Endothelial cell of hepatic sinusoid (primary cell): ENCODE results near the gene PCBP4.

Experiments
- in situ Hi-C: cut with HindIII; loops from 2 replicates; pipeline ENCODE4 v1.10.0; 2017; ENCODE audit warnings: low sequenced_read_pairs

Gene PCBP4

DNA sequence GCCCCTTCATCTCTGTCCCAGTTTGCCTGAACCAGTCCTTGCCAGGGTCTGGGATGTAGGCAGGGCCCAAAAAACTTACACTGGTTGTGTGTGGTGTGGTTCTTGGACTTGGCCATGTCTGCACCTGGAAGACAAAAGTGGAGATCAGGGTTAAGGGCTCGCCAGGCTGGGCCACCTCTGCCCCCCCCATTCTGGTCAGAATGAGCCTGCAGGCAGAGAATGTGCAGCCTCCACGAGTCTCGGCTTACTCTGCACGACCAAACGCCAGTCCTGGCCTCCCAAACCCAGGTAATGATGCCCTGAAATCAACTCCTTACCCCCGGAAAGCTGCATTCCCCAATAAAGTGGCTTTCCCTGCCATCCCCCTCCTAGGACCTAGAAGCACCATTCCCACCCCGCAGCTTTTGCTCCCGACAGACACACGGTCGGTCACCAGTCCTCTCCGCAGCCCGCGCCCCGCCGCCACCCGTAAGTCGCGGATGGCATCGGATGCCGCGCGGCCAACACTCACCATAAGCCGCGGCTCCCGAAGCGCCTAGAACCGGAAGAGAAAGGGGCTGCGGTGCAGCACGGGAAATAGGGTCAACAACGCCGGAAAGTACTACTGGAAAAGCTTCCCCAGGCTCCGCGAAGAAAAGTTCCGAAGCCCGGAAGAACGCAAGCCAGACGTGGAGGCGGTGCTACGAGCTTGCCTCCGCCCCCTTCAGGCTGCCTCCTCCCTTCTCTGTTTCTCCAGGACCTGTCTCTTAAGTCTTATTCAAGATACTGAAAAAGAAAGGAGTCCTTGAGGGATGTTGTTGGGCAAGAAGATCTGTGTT lies 28.3 kb upstream of the PCBP4 start, which contains the start of gene RPL29:
Gene RPL29, minus strand, starts transcription at position 550 of the 818 bp plus-strand sequence. Its CDS starts 434 bp downstream, at position 116.
- in situ Hi-C loops = loop anchor here (5.0 to 10.0 kb wide), 3 partner anchors 51 to 409 kb away; partner anchors contain the start of genes PARP3 and RRP9

GRCh38 chr3:51994530-51994929 lies 27.3 kb upstream of the PCBP4 start:
- in situ Hi-C loops = loop anchor here (5.0 to 10.0 kb wide), 4 partner anchors 50 to 410 kb away; partner anchors contain the start of genes PARP3 and RRP9

- in situ Hi-C loops = loop anchor here (5.0 to 10.0 kb wide), 4 partner anchors 49 to 411 kb away; partner anchors contain the start of genes PARP3 and RRP9
These were observed 26.4 kb upstream of the PCBP4 start for GRCh38 chr3:51993657-51994056.

DNA sequence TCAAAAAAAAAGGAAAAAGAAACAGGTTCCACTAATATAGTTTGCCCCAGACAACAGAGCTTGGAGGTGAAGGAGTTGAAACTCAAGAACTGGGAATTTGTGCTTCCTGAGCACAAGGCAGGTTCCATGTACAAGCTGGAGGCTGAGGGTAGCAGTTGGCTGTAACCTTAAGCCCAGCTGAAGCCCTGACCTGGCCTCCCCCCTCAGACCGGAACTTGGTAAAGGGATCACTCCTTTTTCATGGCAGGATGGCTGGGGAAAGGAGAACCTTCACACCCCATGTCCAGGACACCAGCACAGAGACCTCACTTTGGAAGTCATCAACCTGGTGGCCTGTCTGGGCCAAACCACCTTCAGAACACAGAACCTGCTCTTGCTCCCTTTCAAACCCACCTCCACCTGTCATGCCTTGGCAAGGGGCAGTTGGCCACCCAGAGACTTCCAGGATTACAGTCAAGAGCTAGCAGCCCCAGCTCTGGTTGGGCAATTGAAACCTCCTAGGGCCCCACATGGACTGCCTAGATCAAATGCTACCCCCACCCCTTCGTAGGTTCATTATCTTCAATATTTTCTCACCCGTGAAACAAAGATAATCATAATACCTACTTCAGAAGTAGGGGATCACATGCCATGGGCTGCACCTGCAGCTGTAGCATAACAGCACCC lies 24.9 kb upstream of the PCBP4 start:
- in situ Hi-C loops = loop anchor here (5.0 to 10.0 kb wide), 4 partner anchors 47 to 413 kb away; partner anchors contain the start of genes PARP3 and RRP9

GRCh38 chr3:51990501-51990971 lies 23.3 kb upstream of the PCBP4 start:
- in situ Hi-C loops = loop anchor here (5.0 to 10.0 kb wide), 4 partner anchors 46 to 414 kb away; partner anchors contain the start of genes PARP3 and RRP9

DNA sequence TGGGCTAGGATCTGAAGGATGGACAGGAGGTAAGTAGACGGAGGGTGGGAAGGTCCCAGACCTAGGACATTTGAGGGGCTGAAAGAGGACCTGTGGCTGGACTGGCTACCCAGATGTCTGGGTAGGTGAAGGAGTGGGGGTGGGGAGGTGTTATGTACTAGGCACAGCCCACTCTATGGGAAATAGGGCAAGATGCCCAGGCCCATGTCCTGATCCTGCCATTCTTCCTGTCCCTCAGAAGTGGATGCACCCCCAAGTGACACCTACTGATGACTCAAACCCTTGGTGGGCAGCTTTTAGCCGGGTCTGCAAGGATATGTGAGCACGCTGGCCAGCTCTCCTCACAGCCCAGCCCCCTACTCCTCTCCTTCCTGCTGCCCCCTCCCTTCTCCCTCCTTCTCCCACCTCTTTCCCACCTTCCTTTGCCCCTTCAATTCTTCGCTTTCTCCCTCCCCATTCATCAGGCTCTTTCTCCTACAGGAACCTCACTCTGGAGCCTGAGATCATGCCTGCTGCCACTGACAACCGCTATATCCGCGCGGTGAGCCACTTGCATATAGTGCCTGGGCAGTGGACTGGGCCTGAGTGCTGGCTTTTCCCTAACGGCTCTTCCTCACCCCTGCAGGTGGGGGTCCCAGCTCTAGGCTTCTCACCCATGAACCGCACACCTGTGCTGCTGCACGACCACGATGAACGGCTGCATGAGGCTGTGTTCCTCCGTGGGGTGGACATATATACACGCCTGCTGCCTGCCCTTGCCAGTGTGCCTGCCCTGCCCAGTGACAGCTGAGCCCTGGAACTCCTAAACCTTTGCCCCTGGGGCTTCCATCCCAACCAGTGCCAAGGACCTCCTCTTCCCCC lies 21.3 kb upstream of the PCBP4 start:
- in situ Hi-C loops = no loop called here

DNA sequence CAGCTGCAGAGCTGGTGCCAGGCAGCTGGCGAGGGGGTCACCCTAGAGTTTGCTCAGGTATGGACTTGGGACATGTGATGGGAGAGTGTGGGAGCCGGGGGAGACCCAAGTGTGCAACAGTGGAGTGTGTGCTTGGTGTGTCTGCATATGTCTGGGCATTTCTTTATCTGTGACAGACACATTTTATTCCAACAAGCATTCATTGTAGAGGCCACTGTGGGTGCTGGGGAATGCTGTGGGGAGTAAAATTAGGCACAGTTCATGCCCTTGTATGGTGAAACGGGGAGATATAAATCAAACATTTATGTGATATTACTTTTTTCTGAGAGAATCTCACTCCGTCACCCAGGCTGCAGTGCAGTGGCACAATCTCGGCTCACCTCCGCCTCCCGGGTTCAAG lies 20.3 kb upstream of the PCBP4 start:
- in situ Hi-C loops = no loop called here

DNA sequence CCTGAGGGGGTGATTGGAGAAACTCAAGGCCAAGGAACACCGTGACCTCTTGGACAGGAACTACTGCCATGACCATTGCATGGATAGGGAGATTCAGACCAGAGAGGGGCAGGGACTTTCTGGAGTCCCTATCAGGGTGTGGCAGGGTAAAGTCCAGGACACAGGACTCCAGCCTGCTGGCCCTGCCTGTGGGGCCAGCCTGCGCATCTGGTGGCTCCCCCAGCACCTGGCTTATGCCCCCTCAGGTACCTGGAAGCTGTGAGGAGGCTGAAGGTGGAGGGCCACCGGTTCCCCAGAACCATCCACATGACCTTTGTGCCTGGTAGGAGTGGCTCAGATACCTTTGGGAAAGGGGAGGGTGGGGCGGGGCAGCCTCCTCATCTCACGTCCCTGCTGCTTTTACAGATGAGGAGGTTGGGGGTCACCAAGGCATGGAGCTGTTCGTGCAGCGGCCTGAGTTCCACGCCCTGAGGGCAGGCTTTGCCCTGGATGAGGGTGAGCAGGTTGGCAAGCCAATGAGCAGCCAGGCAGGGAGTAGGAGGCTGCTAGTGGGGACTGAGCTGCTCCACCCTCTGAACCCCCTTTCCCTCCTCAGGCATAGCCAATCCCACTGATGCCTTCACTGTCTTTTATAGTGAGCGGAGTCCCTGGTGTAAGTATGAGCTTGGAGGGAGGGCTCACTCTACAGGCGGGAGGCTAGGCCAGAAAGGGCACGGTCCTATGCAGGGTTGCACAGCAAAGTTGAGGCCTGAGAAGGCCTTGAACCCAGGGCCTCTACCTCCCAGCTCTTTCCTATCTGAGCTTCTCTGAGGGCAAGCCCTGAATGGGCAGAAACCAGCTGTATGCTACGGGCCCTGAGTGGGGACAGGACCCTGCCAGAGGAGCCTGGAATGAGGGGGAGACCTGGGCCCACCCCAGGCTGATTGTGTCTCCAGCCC lies 19.0 kb upstream of the PCBP4 start:
- in situ Hi-C loops = no loop called here

GRCh38 chr3:51985063-51985462 lies 17.8 kb upstream of the PCBP4 start:
- in situ Hi-C loops = no loop called here

DNA sequence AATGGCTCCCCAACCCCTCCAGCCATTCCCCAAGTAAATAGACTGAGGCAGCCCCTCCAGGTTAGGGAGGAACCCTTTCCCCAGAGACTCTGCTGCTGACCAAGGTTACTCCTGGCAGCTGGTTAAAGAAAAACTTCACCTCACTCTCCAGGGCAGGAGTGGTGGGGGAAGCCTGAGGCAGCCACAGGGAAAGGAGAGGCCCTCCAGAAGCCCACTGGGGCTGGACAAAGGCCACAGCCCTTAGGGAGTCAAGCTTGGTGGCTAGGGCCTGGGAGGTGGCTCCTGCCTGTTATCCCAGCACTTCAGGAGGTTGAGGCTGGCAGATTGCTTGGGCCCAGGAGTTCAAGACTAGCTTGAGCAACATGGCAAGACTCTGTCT lies 17.0 kb upstream of the PCBP4 start:
- in situ Hi-C loops = no loop called here

- in situ Hi-C loops = no loop called here
These were observed 16.5 kb upstream of the PCBP4 start for GRCh38 chr3:51983578-51984268.

DNA sequence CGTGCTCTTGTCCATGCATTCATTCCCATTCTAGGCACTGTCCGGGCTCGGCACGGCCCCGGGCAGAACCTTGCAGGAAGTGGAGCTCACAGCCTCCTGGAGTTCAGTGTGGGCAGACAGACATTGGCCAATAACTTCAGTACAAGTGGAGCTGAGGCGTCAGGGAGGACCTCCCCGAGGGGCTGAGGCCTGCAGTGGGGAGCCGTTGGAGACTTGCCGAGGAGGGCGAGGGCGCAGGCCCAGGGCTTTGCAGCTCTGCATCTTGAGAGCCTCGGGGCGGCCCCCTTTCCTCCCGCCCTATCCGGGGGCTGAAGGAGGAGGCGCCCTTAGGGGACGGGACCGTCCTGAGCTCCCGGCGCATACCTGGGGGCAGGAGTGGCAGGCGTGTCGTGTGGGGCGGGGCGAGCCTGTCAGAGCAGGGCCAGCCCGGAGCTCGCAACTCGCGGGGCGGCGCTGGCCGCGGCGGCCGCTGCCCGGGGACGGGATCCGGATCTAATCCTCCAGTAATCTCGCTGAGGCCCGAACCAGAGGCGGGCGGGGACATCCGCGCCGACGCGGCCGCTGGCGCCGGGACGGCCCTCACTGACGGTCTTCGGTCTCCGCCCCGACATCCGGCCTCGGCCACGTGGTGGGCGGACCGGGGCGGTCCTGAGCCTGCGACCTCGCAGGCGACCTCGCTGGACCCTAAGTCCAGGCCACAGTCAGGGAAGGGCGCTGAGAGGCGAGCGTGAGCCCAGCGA lies 15.8 kb upstream of the PCBP4 start, which contains the start of gene ACY1:
Gene ACY1, plus strand, starts transcription at position 698 of the 740 bp plus-strand sequence. CDS start 530 bp downstream, outside the sequence.
- in situ Hi-C loops = no loop called here

GRCh38 chr3:51982352-51982837 lies 15.1 kb upstream of the PCBP4 start:
- in situ Hi-C loops = no loop called here

GRCh38 chr3:51980253-51980652 lies 13.0 kb upstream of the PCBP4 start:
- in situ Hi-C loops = no loop called here

DNA sequence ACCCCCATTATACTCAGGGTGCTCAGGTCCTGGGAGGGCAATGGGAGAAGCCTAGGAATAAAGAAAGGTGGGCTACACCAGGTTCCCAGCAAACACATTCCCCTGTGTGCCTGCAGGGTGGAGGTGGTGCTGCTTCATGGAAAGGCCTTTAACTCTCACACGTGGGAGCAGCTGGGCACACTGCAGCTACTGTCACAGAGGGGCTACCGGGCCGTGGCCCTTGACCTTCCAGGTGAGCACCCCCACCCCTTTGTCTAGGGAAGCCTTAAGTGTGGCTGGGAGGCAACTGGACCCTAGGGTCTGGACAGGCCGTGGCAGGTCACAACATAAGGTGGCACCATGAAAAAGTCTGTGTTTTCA lies 10.9 kb upstream of the PCBP4 start:
- in situ Hi-C loops = no loop called here

DNA sequence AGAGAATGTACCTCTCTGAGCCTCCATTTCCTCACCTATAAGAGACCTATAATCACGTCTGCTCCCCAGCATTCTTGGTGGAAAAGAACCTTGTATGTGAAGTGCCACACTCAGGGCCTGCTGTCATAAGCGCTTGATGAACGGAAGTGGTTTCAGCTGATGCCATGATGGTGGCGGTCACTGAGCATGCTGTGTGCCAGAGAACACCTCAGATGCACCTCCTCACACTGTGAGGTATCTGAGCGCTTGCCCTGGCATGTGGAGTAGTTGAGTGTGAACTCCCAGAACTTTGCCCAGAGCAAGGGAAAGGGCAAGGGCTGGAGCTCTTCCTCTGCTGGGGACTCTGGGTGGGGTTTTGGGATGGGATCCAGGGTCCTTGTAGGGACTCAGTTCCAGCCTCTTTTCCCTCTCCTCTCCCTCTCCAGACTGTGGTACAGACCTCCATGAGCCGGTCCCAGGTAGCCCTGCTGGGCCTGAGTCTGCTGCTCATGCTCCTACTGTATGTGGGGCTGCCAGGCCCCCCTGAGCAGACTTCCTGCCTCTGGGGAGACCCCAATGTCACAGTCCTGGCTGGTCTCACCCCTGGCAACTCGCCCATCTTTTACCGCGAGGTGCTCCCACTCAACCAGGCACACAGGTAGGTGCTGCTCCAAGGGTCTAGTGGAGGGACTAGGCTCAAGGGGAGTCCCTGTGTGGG lies 10.3 kb upstream of the PCBP4 start:
- in situ Hi-C loops = no loop called here

DNA sequence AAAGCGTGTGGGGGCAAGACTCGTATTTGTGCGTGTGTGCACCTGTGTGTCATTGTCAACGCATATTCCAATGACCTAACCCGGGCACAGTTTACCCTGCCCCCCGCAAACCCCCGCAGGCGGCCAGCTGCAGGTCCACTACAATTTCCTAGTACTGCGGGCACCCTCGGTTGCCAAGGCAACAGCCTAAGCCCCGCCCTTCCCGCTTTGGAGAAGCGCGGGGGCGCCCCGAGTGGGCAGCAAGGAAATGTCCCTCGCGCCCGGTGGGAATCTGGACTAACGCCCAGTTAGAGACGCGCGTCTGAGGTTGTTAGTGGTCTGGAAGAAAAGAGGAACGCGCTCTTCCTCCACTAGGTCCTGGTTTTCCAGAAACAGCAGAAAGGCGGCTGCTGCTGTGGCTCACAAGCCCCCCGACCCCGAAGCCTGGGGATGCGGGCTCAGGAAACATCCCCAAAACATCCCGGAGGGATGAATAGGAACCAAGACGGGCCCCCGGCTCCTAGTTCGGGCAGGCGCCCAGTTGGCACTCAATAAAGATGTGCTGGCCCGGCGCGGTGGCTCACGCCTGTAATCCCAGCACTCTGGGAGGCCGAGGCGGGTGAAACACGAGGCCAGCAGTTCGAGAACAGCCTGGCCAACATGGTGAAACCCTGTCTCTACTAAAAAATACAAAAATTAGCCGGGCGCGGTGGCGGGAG lies 8.7 kb upstream of the PCBP4 start:
- in situ Hi-C loops = no loop called here
